Sigmoid colon (tissue), 4 donors: ENCODE measurements around the gene PRRT2.

ENCODE experiments used
- EP300 ChIP-seq, 4 donors: sonication (generic); formaldehyde crosslinking; IDR thresholded peaks; one replicate each; pipeline ENCODE4 v1.6.1; 2017; ENCODE audit warnings: antibody characterized with exemption in 4 of 4
- TF ChIP-seq, protein P1 (sequence below), 4 experiments: fragments of 450-650 bp in 3 of 4; fragments of 200-600 bp in 1 of 4; IDR thresholded peaks; one replicate each; pipeline ENCODE4 v1.5.1; 2016 to 2019; ENCODE audit warnings: antibody characterized with exemption in 4 of 4, mild to moderate bottlenecking in 3 of 4, moderate library complexity in 2 of 4

DNA sequence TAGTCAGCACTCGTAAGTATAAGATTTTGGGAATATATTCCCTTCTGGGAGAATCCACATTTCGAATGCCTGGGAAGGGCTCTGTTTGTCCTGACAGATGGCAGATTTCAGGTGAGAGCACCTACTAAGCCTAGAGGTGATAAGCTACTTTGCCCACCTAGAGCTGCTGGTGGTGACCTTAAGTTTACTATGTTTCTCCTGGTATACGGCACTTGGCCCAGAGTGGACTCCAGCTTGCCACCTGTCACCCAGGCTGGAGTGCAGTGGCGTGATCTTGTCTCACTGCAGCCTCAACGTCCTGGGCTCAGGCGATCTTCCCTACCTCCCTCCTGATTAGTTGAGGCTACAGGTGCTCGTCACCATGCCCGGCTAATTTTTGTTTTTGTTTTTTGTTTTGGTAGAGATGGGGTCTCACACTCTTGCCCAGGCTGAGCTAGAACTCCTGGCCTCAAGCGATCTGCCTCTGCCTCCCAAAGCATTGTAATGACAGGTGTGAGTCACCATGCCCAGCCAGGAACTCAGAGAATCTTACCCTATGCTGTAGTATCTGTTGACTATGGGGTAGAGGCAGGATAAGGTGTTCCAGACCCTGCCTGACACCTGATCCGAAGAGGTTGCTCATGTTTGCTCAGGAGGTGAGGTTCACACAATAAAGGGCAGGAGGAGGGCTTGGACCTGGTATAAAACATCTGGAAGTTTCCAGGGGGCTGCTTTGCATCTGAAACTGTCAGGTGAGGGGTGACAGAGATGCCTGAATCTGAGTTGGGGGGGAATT is 34.2 kb upstream of the PRRT2 start, which contains the start of gene ZG16:
- TF ChIP-seq, protein P1, sequence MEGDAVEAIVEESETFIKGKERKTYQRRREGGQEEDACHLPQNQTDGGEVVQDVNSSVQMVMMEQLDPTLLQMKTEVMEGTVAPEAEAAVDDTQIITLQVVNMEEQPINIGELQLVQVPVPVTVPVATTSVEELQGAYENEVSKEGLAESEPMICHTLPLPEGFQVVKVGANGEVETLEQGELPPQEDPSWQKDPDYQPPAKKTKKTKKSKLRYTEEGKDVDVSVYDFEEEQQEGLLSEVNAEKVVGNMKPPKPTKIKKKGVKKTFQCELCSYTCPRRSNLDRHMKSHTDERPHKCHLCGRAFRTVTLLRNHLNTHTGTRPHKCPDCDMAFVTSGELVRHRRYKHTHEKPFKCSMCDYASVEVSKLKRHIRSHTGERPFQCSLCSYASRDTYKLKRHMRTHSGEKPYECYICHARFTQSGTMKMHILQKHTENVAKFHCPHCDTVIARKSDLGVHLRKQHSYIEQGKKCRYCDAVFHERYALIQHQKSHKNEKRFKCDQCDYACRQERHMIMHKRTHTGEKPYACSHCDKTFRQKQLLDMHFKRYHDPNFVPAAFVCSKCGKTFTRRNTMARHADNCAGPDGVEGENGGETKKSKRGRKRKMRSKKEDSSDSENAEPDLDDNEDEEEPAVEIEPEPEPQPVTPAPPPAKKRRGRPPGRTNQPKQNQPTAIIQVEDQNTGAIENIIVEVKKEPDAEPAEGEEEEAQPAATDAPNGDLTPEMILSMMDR (IDR thresholded peaks at IDR 0.05), result no peak
- TF ChIP-seq EP300 (IDR thresholded peaks at IDR 0.05), result no peak
